ENCODE measurements around the gene ECHS1. TPM values are rescaled to one million over a fixed set of nuclear protein-coding genes. Genes with fewer than 3 reads are reported as not detected.
"Not testable (repeated sequence)": the region's sequence is repeated elsewhere in the genome, so short reads cannot be mapped to it uniquely, and the experiment has no call there.

The ECHS1 gene
- total RNA-seq, 2 donors from 2014 or later, result 58.5 to 86.0 TPM

- H3K36me3 Mint-ChIP-seq, result no peaks in the 10 kb centered on the region
- no peaks in the 10 kb centered on the region for H3K9me3 Mint-ChIP-seq
- ATAC-seq, result no peak
- no peak for DNase-seq (ENCODE audit: low spot score in 2 of 2)
- peak overlapping the region; percentile 82 to 91 for H3K27ac Mint-ChIP-seq
Measured at GRCh38 chr10:133388236-133388972, 15.2 kb upstream of the ECHS1 start.

GRCh38 chr10:133386951-133387350 is 13.8 kb upstream of the ECHS1 start:
- ATAC-seq; H3K27ac Mint-ChIP-seq; H3K9me3 Mint-ChIP-seq; H3K36me3 Mint-ChIP-seq; DNase-seq (ENCODE audit: low spot score in 2 of 2): not testable (repeated sequence)

- no peak for ATAC-seq
- Mint-ChIP-seq H3K9me3 (no peaks in the 10 kb centered on the region), H3K36me3 (no peaks in the 10 kb centered on the region), H3K27ac (no peak overlapping the region)
- no peak for DNase-seq (ENCODE audit: low spot score in 2 of 2)
Measured at GRCh38 chr10:133385214-133385613, 12.1 kb upstream of the ECHS1 start.

GRCh38 chr10:133384071-133384470 is 10.9 kb upstream of the ECHS1 start:
- Mint-ChIP-seq H3K9me3 (no peaks in the 10 kb centered on the region), H3K36me3 (no peaks in the 10 kb centered on the region), H3K27ac (no peak overlapping the region)
- ATAC-seq (no peak), DNase-seq (ENCODE audit: low spot score in 2 of 2) (no peak)

GRCh38 chr10:133383551-133383950 is 10.4 kb upstream of the ECHS1 start:
- DNase-seq (ENCODE audit: low spot score in 2 of 2), result no peak
- ATAC-seq, result no peak
- no peaks in the 10 kb centered on the region for H3K36me3 Mint-ChIP-seq
- H3K27ac Mint-ChIP-seq, result no peak overlapping the region
- H3K9me3 Mint-ChIP-seq, result no peaks in the 10 kb centered on the region

GRCh38 chr10:133381036-133381435 is 7.9 kb upstream of the ECHS1 start:
- DNase-seq (ENCODE audit: low spot score in 2 of 2) (no peak), ATAC-seq (no peak)
- no peaks in the 10 kb centered on the region for H3K9me3 Mint-ChIP-seq
- H3K36me3 Mint-ChIP-seq, result no peaks in the 10 kb centered on the region
- H3K27ac Mint-ChIP-seq, result no peak overlapping the region

- Mint-ChIP-seq H3K36me3 (no peaks in the 10 kb centered on the region), H3K27ac (peak overlapping the region in 1 of 2 donors; percentile 36), H3K9me3 (no peaks in the 10 kb centered on the region)
- no peak for DNase-seq (ENCODE audit: low spot score in 2 of 2)
- no peak for ATAC-seq
Measured at GRCh38 chr10:133379801-133380666, 6.9 kb upstream of the ECHS1 start.

- H3K27ac Mint-ChIP-seq, result no peak within 1 kb of the TSS
Measured at GRCh38 chr10:133379152-133379800, 6.1 kb upstream of the ECHS1 start, which contains the start of gene PAOX. Gene PAOX (plus strand): TSS chr10:133379262. CDS start chr10:133379317, 55 bp downstream.

GRCh38 chr10:133378251-133379096 is 5.3 kb upstream of the ECHS1 start:
- no peaks in the 10 kb centered on the region for H3K9me3 Mint-ChIP-seq
- H3K36me3 Mint-ChIP-seq, result no peaks in the 10 kb centered on the region
- DNase-seq (ENCODE audit: low spot score in 2 of 2), result peak; percentile 63 to 76
- no peak overlapping the region for H3K27ac Mint-ChIP-seq
- peak; percentile 59 to 75 for ATAC-seq

More at GRCh38 chr10:133379152-133379800, 6.1 kb upstream of the ECHS1 start, which contains the start of gene PAOX:
- Mint-ChIP-seq H3K9me3 (no peaks in the 10 kb centered on the region), H3K36me3 (no peaks in the 10 kb centered on the region)
- peak; percentile 54 to 84 for DNase-seq (ENCODE audit: low spot score in 2 of 2)
- peak; percentile 61 to 86 for ATAC-seq

- no peak overlapping the region for H3K27ac Mint-ChIP-seq
- no peak for ATAC-seq
Measured at GRCh38 chr10:133377818-133378250, 4.7 kb upstream of the ECHS1 start.

GRCh38 chr10:133377025-133377817 is 4.1 kb upstream of the ECHS1 start:
- H3K27ac Mint-ChIP-seq, result no peak overlapping the region
- DNase-seq (ENCODE audit: low spot score in 2 of 2) (no peak), ATAC-seq (no peak)
- H3K36me3 Mint-ChIP-seq, result no peaks in the 10 kb centered on the region
- H3K9me3 Mint-ChIP-seq, result no peaks in the 10 kb centered on the region

More at GRCh38 chr10:133377818-133378250, 4.7 kb upstream of the ECHS1 start:
- no peaks in the 10 kb centered on the region for H3K9me3 Mint-ChIP-seq
- DNase-seq (ENCODE audit: low spot score in 2 of 2), result no peak
- no peaks in the 10 kb centered on the region for H3K36me3 Mint-ChIP-seq

- not testable (repeated sequence) for DNase-seq (ENCODE audit: low spot score in 2 of 2); H3K9me3 Mint-ChIP-seq; ATAC-seq; H3K27ac Mint-ChIP-seq; H3K36me3 Mint-ChIP-seq
Measured at GRCh38 chr10:133376183-133376582, 3.0 kb upstream of the ECHS1 start.

GRCh38 chr10:133375357-133376115 is 2.4 kb upstream of the ECHS1 start:
- no peak for ATAC-seq
- Mint-ChIP-seq H3K9me3 (no peaks in the 10 kb centered on the region), H3K27ac (no peak overlapping the region)

GRCh38 chr10:133372507-133372906 is 647 bp downstream of the ECHS1 start:
- H3K36me3 Mint-ChIP-seq, result peaks cover 0 to 6% of the 10 kb centered on the region in 2 donors
- DNase-seq (ENCODE audit: low spot score in 2 of 2) (no peak), ATAC-seq (no peak)
- H3K27ac Mint-ChIP-seq, result no peak overlapping the region
- no peaks in the 10 kb centered on the region for H3K9me3 Mint-ChIP-seq

More at GRCh38 chr10:133375357-133376115, 2.4 kb upstream of the ECHS1 start:
- DNase-seq (ENCODE audit: low spot score in 2 of 2), result no peak
- no peaks in the 10 kb centered on the region for H3K36me3 Mint-ChIP-seq

Measured in activated naive CD4-positive, alpha-beta T cell treated with anti-CD3 and anti-CD28 coated beads, Interleukin-2, amount 50 U/mL, for 72 hours (primary cell).